C1 segment of cervical spinal cord (tissue), 14 donors: ENCODE data around the gene HYDIN.
"Not testable (repeated sequence)": the region's sequence is repeated elsewhere in the genome, so short reads cannot be mapped to it uniquely, and the experiment has no call there.

Experiments used
- DNase-seq, 14 donors: peaks; one replicate each; lab custom pipeline; 2025; lab: John Stamatoyannopoulos, UW

The HYDIN gene

GRCh38 chr16:70864698-70865097 is 365.8 kb downstream of the HYDIN start:
- not testable (repeated sequence) for DNase-seq

DNA sequence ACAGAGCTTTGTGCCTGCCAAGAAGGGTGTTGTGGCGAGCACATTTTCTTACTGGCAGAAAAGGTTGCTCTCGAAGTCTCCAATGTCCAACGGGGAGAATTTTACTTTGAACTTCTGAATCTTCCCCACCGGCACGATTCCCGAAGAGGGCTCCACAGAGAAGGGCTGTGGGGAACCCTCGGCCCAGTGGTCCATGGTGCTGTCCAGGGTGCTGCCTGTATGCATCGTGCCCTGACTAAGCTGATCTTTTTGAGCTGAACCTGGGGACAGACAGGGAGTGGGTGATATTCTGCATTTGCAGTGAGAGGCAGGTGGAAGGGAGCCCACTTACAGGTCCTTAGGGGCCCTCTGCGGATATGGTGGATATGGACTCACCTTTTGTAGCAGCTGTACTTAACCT is 368.5 kb downstream of the HYDIN start:
- DNase-seq: not testable (repeated sequence)

GRCh38 chr16:70851299-70851698 is 379.2 kb downstream of the HYDIN start:
- DNase-seq: not testable (repeated sequence)

GRCh38 chr16:70823498-70824118 is 406.9 kb downstream of the HYDIN start:
- DNase-seq: not testable (repeated sequence)

DNA sequence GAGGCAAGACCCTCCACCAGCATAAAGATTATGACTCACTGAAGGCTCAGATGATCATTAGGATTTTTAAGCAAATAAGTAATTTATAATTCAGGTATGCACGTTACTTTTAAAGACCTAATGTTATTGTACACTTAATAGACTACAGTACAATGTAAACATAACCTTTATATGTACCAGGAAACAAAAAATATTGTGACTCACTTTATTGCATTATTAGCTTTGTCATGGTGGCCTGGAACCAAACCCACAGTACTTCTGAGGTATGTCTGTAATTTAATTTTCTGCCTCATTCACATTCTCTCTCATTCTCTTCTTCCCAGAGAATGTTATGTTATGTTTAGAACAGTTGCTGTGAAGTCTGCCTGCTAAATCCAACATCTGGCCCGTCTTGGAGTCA is 407.8 kb downstream of the HYDIN start:
- DNase-seq: not testable (repeated sequence)

GRCh38 chr16:70818088-70818487 is 412.4 kb downstream of the HYDIN start:
- not testable (repeated sequence) for DNase-seq

DNA sequence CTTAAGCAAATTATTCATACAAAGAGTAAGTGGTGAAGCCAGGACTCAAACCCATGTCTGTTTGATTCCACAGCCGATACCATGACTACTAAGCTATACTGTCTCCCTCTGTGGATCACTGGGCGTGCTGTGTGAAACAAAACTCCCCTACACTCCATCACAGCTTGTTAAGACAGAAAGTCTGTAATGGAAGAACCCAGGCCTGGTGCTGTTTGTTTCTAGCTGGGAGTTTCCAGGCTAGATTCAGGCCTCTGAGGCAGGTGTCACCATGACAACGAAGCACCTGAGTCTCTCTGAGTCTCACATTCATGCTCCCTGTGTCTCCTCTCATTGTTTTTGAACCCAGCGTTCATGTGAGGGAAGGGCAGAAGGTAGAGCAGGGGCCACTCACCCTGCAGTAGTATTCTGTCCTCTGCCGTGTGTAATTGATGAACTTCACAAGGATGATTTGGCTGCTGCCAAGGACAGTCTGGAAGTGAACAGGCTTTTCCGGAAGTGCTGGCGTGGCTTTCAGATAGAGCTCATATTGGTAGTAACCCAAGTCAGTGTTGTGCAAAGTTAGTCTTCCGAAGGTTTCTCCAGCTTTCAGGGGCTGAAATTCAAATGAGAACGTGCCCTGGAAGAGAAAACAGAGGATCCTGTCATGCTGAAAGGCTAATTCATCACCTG is 421.0 kb downstream of the HYDIN start:
- no peak for DNase-seq

GRCh38 chr16:70808371-70808770 is 422.2 kb downstream of the HYDIN start:
- no peak for DNase-seq

DNA sequence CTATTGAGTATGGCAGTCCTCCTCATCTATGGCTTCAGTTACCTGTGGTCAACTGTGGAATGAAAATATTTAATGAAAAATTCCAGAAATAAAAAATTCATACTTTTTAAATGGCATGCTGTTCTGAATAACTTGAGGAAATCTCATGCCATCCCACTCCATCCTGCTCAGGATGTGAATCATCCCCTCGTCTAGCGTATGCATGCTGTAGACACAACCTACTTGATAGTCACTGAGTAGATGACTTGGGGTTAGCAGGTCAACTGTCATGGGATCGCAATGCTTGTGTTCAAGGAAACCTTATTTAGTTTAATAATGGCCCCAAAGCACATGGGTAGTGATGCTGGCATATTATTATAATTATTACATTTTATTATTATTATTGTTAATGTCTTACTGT is 424.7 kb downstream of the HYDIN start:
- DNase-seq: no peak

DNA sequence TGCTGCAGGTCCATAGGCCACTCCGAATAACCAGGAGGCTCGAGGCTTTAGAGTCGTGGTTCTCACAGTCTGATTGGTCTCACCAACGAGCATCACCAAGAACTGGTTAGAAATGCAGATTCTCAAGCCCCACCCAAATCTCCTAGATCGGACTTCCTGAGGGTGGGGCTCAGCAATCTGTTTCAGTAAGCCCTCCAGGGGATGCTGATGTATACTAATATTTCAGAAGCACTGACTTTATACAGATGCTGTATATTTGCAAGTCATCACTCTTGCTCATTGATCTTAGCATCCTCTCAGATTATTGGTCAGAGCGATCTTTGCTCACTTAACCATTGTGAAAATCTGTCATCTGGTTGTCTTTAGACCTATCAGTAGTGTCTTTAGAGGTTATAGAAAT is 425.1 kb downstream of the HYDIN start:
- DNase-seq: no peak

GRCh38 chr16:70804734-70805169 is 425.8 kb downstream of the HYDIN start:
- no peak for DNase-seq

- no peak for DNase-seq
Measured at GRCh38 chr16:70804153-70804733, 426.3 kb downstream of the HYDIN start.

GRCh38 chr16:70803319-70803718 is 427.2 kb downstream of the HYDIN start:
- no peak for DNase-seq

DNA sequence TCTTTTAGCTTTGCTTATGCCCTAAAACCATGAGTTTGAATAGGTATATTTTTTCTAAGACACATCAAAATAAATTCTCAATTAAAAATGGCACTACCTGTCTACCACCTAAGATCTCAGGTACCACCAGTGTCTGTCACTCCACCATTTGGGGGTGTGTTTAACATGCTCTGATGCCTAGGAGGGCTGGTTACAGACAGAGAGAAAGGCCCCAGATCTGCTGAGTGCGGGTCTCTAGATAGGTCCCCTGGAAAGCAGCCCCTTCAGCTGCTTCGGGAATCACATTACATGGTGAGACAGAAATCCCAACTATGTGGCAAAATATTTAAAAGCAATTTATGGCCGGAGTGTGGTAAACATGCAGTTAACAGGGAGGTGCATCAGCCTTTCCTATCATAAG is 428.9 kb downstream of the HYDIN start:
- DNase-seq: peak in 1 of 14 donors; percentile 17

GRCh38 chr16:70800781-70801480 is 429.6 kb downstream of the HYDIN start, which contains the start of gene VAC14:
VAC14 (minus strand) TSS chr16:70801158; CDS start chr16:70800900, 258 bp downstream.
- peak; percentile 31 to 89 (median 79) for DNase-seq

- DNase-seq: peak in 1 of 14 donors; percentile 5
Measured at GRCh38 chr16:70800311-70800710, 430.2 kb downstream of the HYDIN start.

DNA sequence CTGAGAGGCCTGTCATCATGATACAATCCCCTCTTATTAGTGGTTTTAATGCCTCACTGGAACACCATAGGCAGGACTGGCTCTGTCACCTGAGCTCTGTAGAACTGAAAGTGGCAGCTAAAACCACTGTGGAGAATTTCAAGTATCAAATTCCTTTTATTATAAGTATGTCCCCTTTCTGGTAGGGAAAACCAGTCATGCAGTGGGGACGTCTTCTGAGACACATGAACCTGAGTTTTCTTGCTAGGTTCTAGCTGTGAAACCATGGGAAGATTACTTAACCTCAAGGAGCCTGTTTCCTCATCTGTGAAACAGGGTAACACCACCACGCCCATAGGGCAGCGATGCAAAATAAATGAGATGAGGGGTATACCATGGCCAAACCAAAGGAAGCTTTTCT is 434.2 kb downstream of the HYDIN start:
- DNase-seq: no peak

DNA sequence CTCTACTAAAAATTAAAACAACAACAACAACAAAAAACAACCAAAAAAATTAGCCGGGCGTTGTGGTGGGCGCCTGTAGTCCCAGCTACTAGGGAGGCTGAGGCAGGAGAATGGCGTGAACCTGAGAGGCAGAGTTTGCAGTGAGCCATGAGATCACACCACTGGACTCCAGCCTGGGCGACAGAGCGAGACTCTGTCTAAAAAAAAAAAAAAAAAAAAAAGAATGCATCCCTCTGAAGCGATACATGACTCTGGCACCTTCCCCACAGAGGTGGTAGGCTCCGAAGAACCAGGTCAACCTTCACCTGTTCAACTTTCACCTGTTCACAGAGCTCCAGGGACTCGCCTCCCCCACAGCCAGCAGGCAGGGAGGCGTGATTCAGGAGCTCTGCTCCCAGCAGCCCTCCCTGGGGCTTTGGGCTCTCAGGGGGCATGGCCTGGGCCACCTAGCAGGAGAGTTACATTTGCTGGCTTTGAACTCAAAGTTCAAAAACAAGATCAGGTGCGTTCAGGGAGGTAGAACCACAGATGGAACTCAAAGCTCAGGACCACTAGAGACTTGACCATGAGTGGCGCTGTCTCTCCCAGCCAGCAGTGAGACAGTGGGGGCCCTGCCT is 435.1 kb downstream of the HYDIN start:
- DNase-seq: no peak

GRCh38 chr16:70793851-70794502 is 436.5 kb downstream of the HYDIN start:
- no peak for DNase-seq

GRCh38 chr16:70790815-70791214 is 439.7 kb downstream of the HYDIN start:
- no peak for DNase-seq
